GM10266 (cell line): ENCODE measurements around the gene DNAH8.

Experiments used
- DNase-seq: peaks from one replicate; pipeline ENCODE4 v3.0.0; 2012; ENCODE audit errors: extremely low spot score
- TF ChIP-seq, protein P1 (sequence below): IDR thresholded peaks from 2 replicates; pipeline ENCODE4 v1.5.1; 2012; ENCODE audit warnings: mild to moderate bottlenecking, low read depth; ENCODE audit not compliant: control insufficient read depth, insufficient read depth; ENCODE audit errors: missing control alignments

DNAH8 gene

DNA sequence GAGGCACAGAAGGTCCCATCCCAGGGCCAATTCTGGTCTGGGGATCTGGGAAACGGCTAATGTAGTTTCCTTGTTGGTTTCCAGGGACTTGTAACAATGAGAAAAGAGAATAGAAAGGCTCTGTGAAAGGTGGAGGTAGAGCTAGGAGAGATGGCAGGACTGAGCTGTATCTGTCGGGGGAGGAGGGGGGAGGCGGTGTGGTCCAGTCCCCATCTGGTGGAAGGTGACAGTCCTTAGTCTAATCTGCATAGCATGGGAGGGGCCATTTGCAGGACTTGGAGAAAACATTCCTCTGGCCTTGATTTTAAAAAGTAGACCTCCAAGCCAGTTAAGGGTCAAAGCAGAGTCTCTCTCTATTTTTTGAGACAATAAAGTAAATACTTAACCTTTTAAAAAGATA is 137.1 kb downstream of the DNAH8 start:
- TF ChIP-seq, protein P1, sequence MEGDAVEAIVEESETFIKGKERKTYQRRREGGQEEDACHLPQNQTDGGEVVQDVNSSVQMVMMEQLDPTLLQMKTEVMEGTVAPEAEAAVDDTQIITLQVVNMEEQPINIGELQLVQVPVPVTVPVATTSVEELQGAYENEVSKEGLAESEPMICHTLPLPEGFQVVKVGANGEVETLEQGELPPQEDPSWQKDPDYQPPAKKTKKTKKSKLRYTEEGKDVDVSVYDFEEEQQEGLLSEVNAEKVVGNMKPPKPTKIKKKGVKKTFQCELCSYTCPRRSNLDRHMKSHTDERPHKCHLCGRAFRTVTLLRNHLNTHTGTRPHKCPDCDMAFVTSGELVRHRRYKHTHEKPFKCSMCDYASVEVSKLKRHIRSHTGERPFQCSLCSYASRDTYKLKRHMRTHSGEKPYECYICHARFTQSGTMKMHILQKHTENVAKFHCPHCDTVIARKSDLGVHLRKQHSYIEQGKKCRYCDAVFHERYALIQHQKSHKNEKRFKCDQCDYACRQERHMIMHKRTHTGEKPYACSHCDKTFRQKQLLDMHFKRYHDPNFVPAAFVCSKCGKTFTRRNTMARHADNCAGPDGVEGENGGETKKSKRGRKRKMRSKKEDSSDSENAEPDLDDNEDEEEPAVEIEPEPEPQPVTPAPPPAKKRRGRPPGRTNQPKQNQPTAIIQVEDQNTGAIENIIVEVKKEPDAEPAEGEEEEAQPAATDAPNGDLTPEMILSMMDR = no peak
- DNase-seq = no peak

- TF ChIP-seq, protein P1 = no peak
- no peak for DNase-seq
Observed at GRCh38 chr6:38853236-38853635, 138.1 kb downstream of the DNAH8 start.

DNA sequence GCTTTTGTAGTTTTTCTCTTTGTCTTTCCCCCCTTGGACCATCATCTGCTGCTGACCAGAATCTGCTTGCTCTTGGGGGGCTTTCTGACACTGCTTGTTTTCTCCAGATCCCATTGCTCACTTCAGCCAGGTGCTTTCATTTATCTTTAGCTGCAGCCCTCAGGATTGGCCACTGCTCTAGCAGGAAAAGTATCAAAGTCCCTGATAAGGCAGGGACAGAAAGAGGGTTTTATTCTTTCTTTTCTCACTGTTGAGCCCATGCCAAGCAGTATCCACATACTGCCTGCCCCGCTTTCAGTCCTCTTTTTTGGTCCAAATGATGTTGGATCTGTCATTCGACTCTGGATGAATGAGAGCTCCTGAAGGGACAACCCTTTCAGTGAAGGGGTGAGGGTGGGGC is 141.4 kb downstream of the DNAH8 start:
- TF ChIP-seq, protein P1 = no peak
- no peak for DNase-seq

DNA sequence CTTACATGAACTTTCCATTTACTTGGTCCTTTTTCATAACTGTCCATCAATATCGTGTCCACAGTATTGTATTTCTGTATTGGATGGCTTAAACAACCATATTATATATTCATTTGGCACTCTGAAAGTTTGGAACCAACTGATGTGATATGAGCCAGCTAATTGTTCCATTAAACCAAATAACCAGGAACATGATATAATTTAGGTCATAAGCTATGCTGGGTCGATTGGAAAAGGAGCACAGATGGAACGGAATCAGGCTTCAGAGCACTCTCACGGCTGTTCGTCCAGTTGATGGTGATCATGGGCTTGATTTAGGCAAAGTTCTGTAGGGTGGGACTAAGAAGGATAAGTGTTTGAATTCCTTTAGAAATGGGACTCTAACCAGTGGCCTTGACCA is 142.7 kb downstream of the DNAH8 start:
- DNase-seq = no peak
- TF ChIP-seq, protein P1 = no peak

GRCh38 chr6:38860041-38860440 is 144.9 kb downstream of the DNAH8 start:
- TF ChIP-seq, protein P1 = no peak
- DNase-seq = no peak

GRCh38 chr6:38861926-38862401 is 146.9 kb downstream of the DNAH8 start:
- TF ChIP-seq, protein P1 = no peak
- DNase-seq = no peak

- DNase-seq = no peak
- TF ChIP-seq, protein P1 = no peak
Observed at GRCh38 chr6:38865521-38866174, 150.5 kb downstream of the DNAH8 start.
